Prostate gland (tissue), 2 donors: ENCODE results near the gene METTL13. TPM values are rescaled to one million over a fixed set of nuclear protein-coding genes. Genes with fewer than 3 reads are reported as not detected.

Experiments
- DNase-seq: peaks from one replicate; pipeline ENCODE4 v3.0.0-alpha.2; 2019; ENCODE audit warnings: low spot score
- H3K27ac ChIP-seq, 2 donors: fragments of 200-600 bp; sonication (generic); 2 replicates each; pipeline ENCODE4 v1.5.1; 2017 to 2019
- H3K27me3 ChIP-seq: fragments of 200-600 bp; sonication (generic); replicated peaks from 2 replicates; pipeline ENCODE4 v1.5.1; 2019; ENCODE audit not compliant: insufficient read depth
- H3K36me3 ChIP-seq, 2 donors: fragments of 200-600 bp; sonication (generic); 1 replicate in 1 of 2; 2 replicates in 1 of 2; pipeline versions ENCODE4 v1.5.1 to v1.8.1; 2017 to 2019
- H3K4me1 ChIP-seq: fragments of 200-600 bp; sonication (generic); replicated peaks from 2 replicates; pipeline ENCODE4 v1.5.1; 2019
- H3K4me3 ChIP-seq, 2 donors: fragments of 200-600 bp; sonication (generic); 2 replicates each; pipeline ENCODE4 v1.5.1; 2017 to 2019
- H3K9me3 ChIP-seq: fragments of 200-600 bp; sonication (generic); 2 replicates; pipeline ENCODE4 v1.5.1; 2017
- POLR2A ChIP-seq: fragments of 450-650 bp; IDR thresholded peaks from one replicate; pipeline ENCODE4 v1.6.1; 2016; ENCODE audit warnings: antibody characterized with exemption, mild to moderate bottlenecking
- POLR2AphosphoS5 ChIP-seq: sonication (generic); formaldehyde crosslinking; IDR thresholded peaks from one replicate; pipeline ENCODE4 v1.6.1; 2017; ENCODE audit warnings: antibody characterized with exemption
- WGBS: methylation state at CpG from one replicate; pipeline ENCODE4 v1.1.5; 2018; 5-methylcytosine and 5-hydroxymethylcytosine counted together
- intact Hi-C: fragments of 100-400 bp; cut with DNase I; formaldehyde crosslinking; loops from one replicate; pipeline ENCODE4 v1.14.2; 2022
- small RNA-seq, 2 donors: library from RNA; depleted of rRNA; stranded (forward); fragments of <200 nt; gene quantifications; one replicate each; pipeline ENCODE3, GENCODE V24; 2016
- total RNA-seq, 2 donors: library from RNA; depleted of rRNA; stranded (reverse); fragments of >200 nt; gene quantifications; one replicate each; pipeline ENCODE4 v1.1.0, GENCODE V29; 2016
- TF ChIP-seq, protein P1 (sequence below), 4 experiments: fragments of 200-600 bp in 2 of 4; fragments of 450-650 bp in 2 of 4; sonication (generic) in 2 of 4; IDR thresholded peaks; 1 replicate in 3 of 4; 2 replicates in 1 of 4; pipeline ENCODE4 v1.5.1; 2016 to 2019; ENCODE audit warnings: antibody characterized with exemption in 4 of 4, mild to moderate bottlenecking in 2 of 4, moderate library complexity in 2 of 4

METTL13 gene
- total RNA-seq, 2 donors from 2014 or later: 25.5 to 49.8 TPM

DNA sequence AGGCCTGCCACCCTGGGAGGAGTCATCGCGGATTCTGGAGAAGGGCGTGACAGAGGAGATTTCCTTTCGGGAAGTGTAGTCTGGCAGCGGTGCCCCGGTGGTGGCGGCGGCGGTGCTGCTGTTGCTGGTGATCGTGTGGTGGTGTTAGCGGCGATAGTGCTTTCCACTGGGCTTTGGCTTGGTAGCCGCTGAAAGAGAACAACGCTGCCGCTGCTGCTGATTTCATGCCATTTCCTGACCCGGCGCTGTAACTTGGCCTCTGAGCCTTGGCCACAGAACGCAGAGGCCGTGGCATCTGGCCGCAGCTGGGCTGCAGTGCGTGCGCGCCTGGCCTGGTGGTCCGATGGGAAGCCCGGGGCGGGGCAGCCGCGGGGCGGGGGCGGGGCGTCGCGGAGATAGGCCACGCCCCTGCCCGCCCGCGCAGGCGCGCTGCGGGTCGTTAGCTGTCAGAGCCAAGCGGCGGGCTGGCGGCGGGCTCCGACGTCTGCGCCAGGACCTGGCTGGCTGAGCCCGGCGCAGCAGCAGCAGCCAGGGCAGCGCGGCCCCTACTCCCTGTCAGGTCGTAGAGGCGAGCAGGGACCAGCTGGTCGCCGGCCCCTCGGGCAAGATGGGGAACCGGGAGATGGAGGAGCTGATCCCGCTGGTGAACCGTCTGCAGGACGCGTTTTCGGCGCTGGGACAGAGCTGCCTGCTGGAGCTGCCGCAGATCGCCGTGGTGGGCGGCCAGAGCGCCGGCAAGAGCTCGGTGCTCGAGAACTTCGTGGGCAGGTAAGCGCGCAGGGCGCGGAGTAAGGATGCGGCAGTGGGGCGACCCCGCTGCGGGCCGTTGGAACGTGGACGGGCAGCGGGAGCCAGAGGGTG is 59.8 kb downstream of the METTL13 start, which contains the start of gene DNM3:
DNM3 (plus strand) TSS at position 449 of the 861 bp plus-strand sequence; CDS start at position 608, 159 bp downstream.
- H3K36me3 ChIP-seq: no peaks in the 10 kb centered on the region
- intact Hi-C loops: no loop called here
- no peaks in the 10 kb centered on the region for H3K4me1 ChIP-seq
- DNase-seq: peak; percentile 63
- TF ChIP-seq POLR2A (peak; percentile 64), POLR2AphosphoS5 (peak; percentile 20)
- TF ChIP-seq, protein P1, sequence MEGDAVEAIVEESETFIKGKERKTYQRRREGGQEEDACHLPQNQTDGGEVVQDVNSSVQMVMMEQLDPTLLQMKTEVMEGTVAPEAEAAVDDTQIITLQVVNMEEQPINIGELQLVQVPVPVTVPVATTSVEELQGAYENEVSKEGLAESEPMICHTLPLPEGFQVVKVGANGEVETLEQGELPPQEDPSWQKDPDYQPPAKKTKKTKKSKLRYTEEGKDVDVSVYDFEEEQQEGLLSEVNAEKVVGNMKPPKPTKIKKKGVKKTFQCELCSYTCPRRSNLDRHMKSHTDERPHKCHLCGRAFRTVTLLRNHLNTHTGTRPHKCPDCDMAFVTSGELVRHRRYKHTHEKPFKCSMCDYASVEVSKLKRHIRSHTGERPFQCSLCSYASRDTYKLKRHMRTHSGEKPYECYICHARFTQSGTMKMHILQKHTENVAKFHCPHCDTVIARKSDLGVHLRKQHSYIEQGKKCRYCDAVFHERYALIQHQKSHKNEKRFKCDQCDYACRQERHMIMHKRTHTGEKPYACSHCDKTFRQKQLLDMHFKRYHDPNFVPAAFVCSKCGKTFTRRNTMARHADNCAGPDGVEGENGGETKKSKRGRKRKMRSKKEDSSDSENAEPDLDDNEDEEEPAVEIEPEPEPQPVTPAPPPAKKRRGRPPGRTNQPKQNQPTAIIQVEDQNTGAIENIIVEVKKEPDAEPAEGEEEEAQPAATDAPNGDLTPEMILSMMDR (IDR thresholded peaks at IDR 0.05): no peak
- no peaks in the 10 kb centered on the region for H3K27me3 ChIP-seq
- peak within 1 kb of the TSS; percentile 53 to 66 for H3K27ac ChIP-seq
- no peaks in the 10 kb centered on the region for H3K9me3 ChIP-seq
- peak within 1 kb of the TSS; percentile 55 to 57 for H3K4me3 ChIP-seq
- 1% methylated on average over 65 of the region's 85 CpGs for WGBS

DNA sequence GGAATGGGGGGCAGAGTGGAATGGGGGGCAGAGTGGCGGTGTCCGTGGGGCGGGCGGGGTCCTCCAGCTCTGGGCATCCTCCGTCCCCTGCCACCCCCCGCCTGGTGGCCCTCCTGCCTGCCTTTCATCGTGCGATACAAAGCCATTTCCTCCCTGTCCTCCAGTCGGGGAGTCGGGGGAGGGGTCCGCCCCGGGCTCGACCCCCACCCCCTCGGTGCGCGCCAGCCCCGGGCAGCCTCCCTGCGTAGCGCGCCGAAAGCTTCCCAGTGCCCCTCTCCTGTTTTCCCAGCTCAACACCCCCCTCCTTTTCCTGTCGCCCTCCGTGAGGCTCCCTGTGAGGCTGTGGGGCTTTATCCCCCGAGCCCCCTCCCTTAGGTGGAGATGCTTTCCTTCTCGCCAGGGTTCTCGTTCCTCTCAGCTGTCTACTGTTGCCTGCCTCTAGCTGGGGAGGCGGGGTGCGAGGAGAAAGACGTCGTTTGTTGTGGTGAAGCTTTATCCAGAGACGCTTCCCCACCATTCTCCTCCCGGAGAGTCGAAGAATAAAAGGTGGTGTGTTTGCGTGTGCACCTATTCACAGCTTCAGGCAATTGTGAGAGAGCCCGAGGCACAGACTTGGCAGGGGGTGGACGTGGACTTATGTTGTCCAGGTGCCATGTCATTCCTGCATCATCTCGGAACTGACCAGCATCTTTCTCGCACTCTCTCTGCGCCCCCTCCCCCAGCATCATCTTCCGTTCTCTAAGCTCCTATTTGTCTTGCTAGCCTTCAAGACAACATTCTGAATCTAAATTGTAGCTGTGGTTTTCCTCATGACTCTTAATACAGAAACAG is 60.7 kb downstream of the METTL13 start:
- Histone ChIP-seq H3K4me1 (no peaks in the 10 kb centered on the region), H3K36me3 (no peaks in the 10 kb centered on the region), H3K4me3 (peak overlapping the region; percentile 55 to 57), H3K27me3 (no peaks in the 10 kb centered on the region), H3K9me3 (no peaks in the 10 kb centered on the region), H3K27ac (peak overlapping the region; percentile 53 to 61)
- DNase-seq: no peak
- WGBS: 1% methylated on average over 40 of the region's 40 CpGs
- TF ChIP-seq POLR2AphosphoS5: no peak
- TF ChIP-seq, protein P1 (IDR thresholded peaks at IDR 0.05): no peak
- no peak for TF ChIP-seq POLR2A
- intact Hi-C loops: no loop called here

DNA sequence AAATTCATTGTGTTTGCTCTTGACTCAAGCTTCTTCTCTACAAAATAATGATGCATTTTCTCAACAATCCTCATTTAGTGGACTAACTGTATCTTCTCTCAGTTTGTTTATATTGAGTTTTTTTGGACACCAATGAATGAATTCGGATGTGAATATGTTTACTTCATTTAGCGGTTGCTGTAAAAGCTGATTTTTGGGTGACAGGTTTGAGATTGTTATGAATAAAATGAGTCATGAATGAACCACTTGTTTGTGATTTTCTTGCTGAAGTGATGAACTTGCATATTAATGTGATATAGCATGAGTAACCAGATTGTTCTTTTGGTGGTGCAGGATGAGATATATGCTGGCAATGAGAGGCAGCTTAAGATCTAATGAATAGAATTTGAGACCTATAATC is 62.9 kb downstream of the METTL13 start:
- no peaks in the 10 kb centered on the region for H3K36me3 ChIP-seq
- no peaks in the 10 kb centered on the region for H3K9me3 ChIP-seq
- H3K27ac ChIP-seq: no peak overlapping the region
- WGBS: 78% methylated on average over 2 of the region's 2 CpGs
- no peaks in the 10 kb centered on the region for H3K4me1 ChIP-seq
- H3K4me3 ChIP-seq: no peak overlapping the region
- no peaks in the 10 kb centered on the region for H3K27me3 ChIP-seq
- TF ChIP-seq POLR2A (no peak), POLR2AphosphoS5 (no peak)
- TF ChIP-seq, protein P1 (IDR thresholded peaks at IDR 0.05): no peak
- DNase-seq: no peak
- intact Hi-C loops: no loop called here

DNA sequence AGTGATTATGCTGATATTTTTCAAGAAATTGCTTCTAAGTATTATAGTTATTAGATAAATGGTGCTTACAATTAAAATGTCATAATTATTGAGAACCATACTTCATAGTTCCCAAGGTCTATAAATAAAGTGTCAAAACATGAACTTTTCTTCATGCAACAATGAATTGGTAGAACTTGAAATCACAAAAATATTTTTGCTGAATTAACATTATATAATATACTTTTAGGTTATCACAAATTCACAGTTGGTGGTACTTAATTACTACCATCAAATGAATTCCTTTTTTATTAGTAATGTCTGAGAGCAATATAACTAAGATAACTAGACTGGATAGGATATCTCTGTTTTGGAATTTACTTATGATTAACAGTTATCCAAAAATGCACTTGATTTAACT is 64.5 kb downstream of the METTL13 start:
- Histone ChIP-seq H3K27me3 (no peaks in the 10 kb centered on the region), H3K27ac (no peak overlapping the region), H3K4me3 (no peak overlapping the region), H3K9me3 (no peaks in the 10 kb centered on the region), H3K4me1 (no peaks in the 10 kb centered on the region), H3K36me3 (no peaks in the 10 kb centered on the region)
- intact Hi-C loops: no loop called here
- no peak for TF ChIP-seq POLR2AphosphoS5
- DNase-seq: no peak

Small RNAs within 50 kb of the gene (small RNA-seq; reads per million reads assigned to genes)
- 0 reads per million in 2 donors for gene RF00601

Other genes starting within 250 kb of the METTL13 start
- gene MYOCOS, start 159.4 kb upstream of the METTL13 start, total RNA-seq: not detected
- gene MYOC, start 129.0 kb upstream of the METTL13 start, total RNA-seq: 1 to 10 TPM; 3.7 to 5.7 TPM
- gene VAMP4, start 39.6 kb upstream of the METTL13 start, total RNA-seq: 10 to 100 TPM in 1 of 2 donors, 1 to 10 TPM in 1; 8.2 to 17.2 TPM
- gene DNM3, start 59.8 kb downstream of the METTL13 start, total RNA-seq: 1 to 10 TPM; 2.3 to 5.3 TPM